Germinal center (tissue), 1 donor: ENCODE data around the gene DNAH8.

Experiments
- DNase-seq: peaks from one replicate; pipeline ENCODE4 v3.0.0; 2012; ENCODE audit warnings: mixed read lengths, low spot score

DNAH8 gene

GRCh38 chr6:38974389-38975151 is 259.5 kb downstream of the DNAH8 start:
- no peak for DNase-seq

DNA sequence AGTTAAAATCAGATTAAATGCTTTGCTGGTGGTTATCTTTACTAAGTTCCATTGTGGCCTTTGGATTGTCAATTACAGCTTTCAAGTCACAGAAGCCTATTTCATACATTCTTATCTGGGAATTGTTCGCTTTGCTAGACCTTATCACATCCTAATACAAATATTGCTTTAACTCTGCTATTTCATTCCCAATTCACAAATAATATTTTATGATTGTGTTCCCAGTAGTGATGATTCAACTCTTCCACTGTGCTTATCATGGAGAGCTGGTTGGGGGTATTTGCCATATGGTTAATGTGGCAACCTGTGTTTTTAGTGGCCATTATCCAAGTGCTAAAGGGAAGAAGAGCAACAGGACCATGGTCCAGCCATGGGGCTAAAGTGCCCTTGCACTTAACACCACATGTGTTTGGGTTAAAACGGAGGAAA is 260.5 kb downstream of the DNAH8 start:
- no peak for DNase-seq

DNA sequence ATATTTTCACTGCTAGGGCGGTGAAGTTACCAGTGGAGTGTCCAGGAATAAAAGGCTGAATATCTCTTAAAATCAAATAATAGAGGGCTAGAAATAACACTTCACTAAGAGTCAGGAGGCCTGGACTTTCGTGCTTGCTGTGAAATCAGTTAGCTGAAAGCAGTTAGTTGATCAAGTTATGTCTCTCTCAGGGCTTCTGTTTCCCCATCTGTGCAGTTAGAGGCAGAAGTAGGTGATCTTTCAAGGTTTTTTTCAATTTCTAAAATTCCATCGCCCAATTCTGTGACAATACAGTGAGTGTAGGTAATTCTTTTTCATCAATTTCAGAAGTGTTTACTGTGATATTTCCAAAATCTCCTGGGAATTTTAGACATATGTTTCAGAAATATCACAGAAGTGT is 260.9 kb downstream of the DNAH8 start:
- DNase-seq = no peak

GRCh38 chr6:38976801-38977500 is 261.8 kb downstream of the DNAH8 start:
- DNase-seq = no peak

GRCh38 chr6:38978139-38978704 is 263.1 kb downstream of the DNAH8 start:
- no peak for DNase-seq

GRCh38 chr6:38982470-38982869 is 267.4 kb downstream of the DNAH8 start:
- no peak for DNase-seq

DNA sequence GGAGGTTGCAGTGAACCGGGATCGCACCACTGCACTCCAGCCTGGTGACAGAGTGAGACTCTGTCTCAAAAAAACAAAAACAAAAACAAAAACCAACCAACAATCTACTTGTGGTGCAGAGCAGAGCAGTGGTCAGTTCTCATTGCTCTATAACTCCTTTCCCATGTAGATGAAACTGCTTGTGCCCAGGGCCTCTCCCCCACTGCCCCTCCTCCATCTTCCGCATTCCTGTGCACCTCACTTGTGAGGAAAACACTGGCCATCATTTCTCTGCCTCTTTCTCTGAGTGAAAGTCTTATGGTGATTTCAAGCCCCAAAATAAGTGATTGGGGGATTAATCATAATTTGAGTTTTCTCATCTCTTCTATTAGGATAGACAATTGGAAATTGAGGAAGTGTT is 269.6 kb downstream of the DNAH8 start:
- no peak for DNase-seq

GRCh38 chr6:38985839-38986238 is 270.7 kb downstream of the DNAH8 start:
- DNase-seq = no peak

GRCh38 chr6:38987503-38987902 is 272.4 kb downstream of the DNAH8 start:
- DNase-seq = no peak

GRCh38 chr6:38988736-38989449 is 273.8 kb downstream of the DNAH8 start:
- DNase-seq = no peak

DNA sequence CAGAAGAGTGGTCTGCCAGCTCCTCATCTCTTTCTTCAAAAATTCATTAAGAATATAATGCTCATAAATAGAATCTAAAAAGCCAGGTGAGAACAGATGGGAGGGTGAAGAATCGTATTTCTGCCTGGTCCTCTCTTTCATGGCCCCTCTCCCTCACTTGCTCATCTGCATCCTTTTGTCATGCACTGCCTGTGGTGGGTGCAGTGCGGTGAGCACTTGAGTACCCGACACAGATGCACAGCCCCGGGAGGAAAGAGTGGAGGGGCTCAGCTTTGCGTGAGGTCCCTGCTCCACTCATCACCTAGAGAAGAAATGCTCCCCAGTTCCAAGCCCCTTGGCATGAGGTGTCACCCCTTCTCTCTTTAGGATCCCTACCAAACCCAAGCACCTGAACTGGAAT is 275.4 kb downstream of the DNAH8 start:
- no peak for DNase-seq

GRCh38 chr6:38996676-38997075 is 281.6 kb downstream of the DNAH8 start:
- DNase-seq = no peak

DNA sequence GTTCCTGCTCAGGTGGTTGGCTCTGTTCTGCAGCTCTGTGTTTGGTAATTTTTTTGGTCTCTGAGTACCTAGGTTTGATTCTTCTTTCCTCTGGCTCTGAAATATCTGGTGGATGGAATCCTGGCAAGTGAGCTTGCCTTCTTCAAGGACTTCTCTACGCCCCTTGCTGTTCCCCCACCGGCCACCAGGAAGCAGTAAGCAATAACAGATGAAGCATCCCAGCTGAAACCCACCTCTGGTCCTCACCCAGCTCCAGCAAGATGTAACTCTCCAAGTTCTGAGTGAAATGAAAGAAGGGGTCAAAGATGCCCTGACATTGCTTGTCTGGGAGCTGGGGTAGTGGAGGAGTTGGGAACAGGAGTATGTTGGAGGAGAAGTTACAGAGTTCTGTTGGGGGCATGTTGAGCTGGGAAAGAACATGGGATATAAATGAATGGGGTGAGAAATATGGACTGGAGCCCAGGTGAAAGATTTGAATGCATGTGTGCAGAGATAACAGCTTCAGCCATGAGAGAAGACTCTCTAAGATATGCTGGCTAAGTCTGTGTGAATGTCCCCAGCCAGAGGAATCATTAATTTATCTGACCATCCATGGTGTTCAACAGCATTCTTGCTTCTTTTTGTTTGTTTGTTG is 282.1 kb downstream of the DNAH8 start:
- DNase-seq = peak; percentile 19

- DNase-seq = no peak
Observed at GRCh38 chr6:39003072-39003471, 288.0 kb downstream of the DNAH8 start.

- DNase-seq = no peak
Observed at GRCh38 chr6:39003492-39003891, 288.4 kb downstream of the DNAH8 start.

DNA sequence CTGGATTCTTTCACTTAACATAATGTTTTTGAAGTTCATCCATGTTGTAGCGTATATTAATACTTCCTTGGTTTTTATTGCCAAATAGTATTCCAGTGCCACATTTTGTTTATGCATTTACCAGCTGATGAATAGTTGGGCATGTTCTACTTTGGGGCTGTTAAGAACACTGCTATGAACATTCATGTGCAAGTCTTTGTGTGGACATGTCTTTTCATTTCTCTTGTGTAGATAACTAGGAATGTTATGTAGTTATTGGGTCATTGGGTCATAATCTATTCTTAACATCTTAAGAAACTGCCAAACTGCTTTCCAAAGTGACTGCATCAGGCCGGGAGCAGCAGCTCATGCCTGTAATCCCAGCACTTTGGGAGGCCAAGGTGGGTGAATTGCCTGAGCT is 289.7 kb downstream of the DNAH8 start:
- no peak for DNase-seq

- no peak for DNase-seq
Observed at GRCh38 chr6:39005774-39006173, 290.7 kb downstream of the DNAH8 start.

DNA sequence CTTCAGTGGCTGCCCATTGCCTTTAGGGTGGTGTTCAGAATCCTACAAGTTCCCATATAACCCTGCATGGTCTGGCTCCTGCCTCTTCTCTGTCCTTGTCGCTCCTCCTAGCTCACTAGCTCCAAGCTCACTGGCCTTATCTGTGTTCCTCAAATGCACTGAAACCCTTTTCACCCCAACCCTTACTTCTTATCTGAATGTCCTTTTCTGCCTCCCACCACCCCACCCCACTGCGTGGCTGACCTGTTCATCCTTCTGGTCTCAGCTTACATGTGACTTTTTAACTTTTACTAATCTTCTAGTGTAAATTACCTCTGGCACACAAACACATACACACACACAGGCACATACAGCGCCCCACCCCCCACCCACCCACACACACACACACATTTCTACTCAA is 292.5 kb downstream of the DNAH8 start:
- no peak for DNase-seq

- DNase-seq = no peak
Observed at GRCh38 chr6:39008737-39009136, 293.6 kb downstream of the DNAH8 start.

GRCh38 chr6:39009476-39009875 is 294.4 kb downstream of the DNAH8 start:
- DNase-seq = no peak

- no peak for DNase-seq
Observed at GRCh38 chr6:39016839-39017546, 301.9 kb downstream of the DNAH8 start.

- DNase-seq = no peak
Observed at GRCh38 chr6:39017547-39017880, 302.4 kb downstream of the DNAH8 start.
